MCF 10A (cell line): ENCODE measurements around the gene MEFV. TPM values are rescaled to one million over a fixed set of nuclear protein-coding genes. Genes with fewer than 3 reads are reported as not detected.

Experiments used
- BruUV-seq: library from RNA; stranded (reverse); fragments of 400-500 nt; replicated peaks from 2 replicates; lab custom pipeline; 2021; lab: Mats Ljungman, UMichigan
- CTCF ChIA-PET: fragments of 300-600 bp; sonication (Branson Sonifier 250); formaldehyde crosslinking; extraction: SDS; loops from one replicate; lab custom pipeline; 2021; ENCODE audit warnings: antibody characterized with exemption, inconsistent platforms; lab: Yijun Ruan, JAX
- POLR2A ChIA-PET: fragments of 300-600, 350-650 bp; sonication (Branson Sonifier 250); formaldehyde crosslinking; extraction: SDS; loops from one replicate; lab custom pipeline; 2020; ENCODE audit warnings: antibody characterized with exemption, inconsistent platforms; lab: Yijun Ruan, JAX
- DNase-seq: peaks from one replicate; pipeline ENCODE4 v3.0.0-alpha.2; 2018; ENCODE audit not compliant: unreplicated experiment
- H3K27ac Mint-ChIP-seq: one replicate; pipeline ENCODE4 v1.8.0; 2022; ENCODE audit warnings: mild to moderate bottlenecking, low read depth, mixed read lengths; ENCODE audit not compliant: unreplicated experiment
- H3K27me3 Mint-ChIP-seq: one replicate; pipeline ENCODE4 v1.8.0; 2022; ENCODE audit warnings: mixed read lengths; ENCODE audit not compliant: insufficient read depth, unreplicated experiment
- H3K36me3 Mint-ChIP-seq: one replicate; pipeline ENCODE4 v1.8.0; 2022; ENCODE audit warnings: mild to moderate bottlenecking, moderate library complexity, mixed read lengths; ENCODE audit not compliant: insufficient read depth, unreplicated experiment
- H3K4me1 Mint-ChIP-seq: one replicate; pipeline ENCODE4 v1.8.0; 2022; ENCODE audit warnings: mixed read lengths; ENCODE audit not compliant: insufficient read depth, unreplicated experiment
- H3K4me3 Mint-ChIP-seq: one replicate; pipeline ENCODE4 v1.8.0; 2022; ENCODE audit warnings: mild to moderate bottlenecking, moderate library complexity, mixed read lengths; ENCODE audit not compliant: unreplicated experiment
- H3K9me3 Mint-ChIP-seq: one replicate; pipeline ENCODE4 v1.8.0; 2022; ENCODE audit warnings: mixed read lengths; ENCODE audit not compliant: unreplicated experiment
- intact Hi-C: fragments of 100-400 bp; cut with micrococcal nuclease; formaldehyde crosslinking; loops from 2 replicates; pipeline ENCODE4 v1.14.1; 2022
- total RNA-seq: library from RNA; stranded (reverse); gene quantifications from 2 replicates; pipeline ENCODE4 v1.2.3, GENCODE V29; 2022
- TF ChIP-seq, protein P1 (sequence below): fragments of 200-600 bp; IDR thresholded peaks from one replicate; pipeline ENCODE4 v1.8.0; 2022; ENCODE audit warnings: antibody characterized with exemption, mild to moderate bottlenecking; ENCODE audit not compliant: unreplicated experiment

MEFV gene
- total RNA-seq, 1 experiment from 2014 or later, result 0.72 TPM

DNA sequence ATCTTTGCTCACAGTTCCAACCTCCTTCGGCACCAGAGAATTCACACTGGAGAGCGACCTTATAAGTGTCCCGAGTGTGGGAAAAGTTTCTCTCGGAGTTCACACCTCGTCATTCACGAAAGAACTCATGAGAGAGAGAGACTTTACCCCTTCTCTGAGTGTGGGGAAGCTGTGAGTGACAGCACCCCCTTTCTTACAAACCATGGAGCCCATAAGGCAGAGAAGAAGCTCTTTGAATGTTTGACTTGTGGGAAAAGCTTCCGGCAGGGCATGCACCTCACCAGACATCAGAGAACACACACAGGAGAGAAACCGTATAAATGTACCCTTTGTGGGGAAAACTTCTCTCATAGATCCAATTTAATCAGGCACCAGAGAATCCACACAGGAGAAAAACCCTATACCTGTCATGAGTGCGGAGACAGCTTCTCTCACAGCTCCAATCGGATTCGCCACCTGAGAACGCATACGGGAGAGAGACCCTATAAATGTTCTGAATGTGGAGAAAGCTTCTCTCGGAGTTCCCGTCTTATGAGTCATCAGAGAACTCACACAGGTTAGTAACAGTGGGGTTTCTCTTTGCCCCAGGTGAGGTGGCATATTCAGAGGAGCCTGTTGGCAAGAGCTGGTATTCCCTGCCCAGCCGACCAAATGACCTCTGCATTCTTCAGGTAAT is 33.7 kb upstream of the MEFV start:
- BruUV-seq, result no TSS peak
- no peak for DNase-seq
- Mint-ChIP-seq H3K4me3 (no peak overlapping the region), H3K36me3 (peaks cover 87% of the 10 kb centered on the region), H3K27ac (no peak overlapping the region), H3K9me3 (no peaks in the 10 kb centered on the region), H3K4me1 (no peaks in the 10 kb centered on the region), H3K27me3 (no peaks in the 10 kb centered on the region)
- TF ChIP-seq, protein P1, sequence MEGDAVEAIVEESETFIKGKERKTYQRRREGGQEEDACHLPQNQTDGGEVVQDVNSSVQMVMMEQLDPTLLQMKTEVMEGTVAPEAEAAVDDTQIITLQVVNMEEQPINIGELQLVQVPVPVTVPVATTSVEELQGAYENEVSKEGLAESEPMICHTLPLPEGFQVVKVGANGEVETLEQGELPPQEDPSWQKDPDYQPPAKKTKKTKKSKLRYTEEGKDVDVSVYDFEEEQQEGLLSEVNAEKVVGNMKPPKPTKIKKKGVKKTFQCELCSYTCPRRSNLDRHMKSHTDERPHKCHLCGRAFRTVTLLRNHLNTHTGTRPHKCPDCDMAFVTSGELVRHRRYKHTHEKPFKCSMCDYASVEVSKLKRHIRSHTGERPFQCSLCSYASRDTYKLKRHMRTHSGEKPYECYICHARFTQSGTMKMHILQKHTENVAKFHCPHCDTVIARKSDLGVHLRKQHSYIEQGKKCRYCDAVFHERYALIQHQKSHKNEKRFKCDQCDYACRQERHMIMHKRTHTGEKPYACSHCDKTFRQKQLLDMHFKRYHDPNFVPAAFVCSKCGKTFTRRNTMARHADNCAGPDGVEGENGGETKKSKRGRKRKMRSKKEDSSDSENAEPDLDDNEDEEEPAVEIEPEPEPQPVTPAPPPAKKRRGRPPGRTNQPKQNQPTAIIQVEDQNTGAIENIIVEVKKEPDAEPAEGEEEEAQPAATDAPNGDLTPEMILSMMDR, result no peak
- ChIA-PET CTCF (interaction anchor here (0.6 to 0.8 kb wide), 3 partner anchors 26 to 160 kb away, joined by 3 read pairs; no protein-coding TSS in a partner anchor), POLR2A (interaction anchor here (0.5 to 1.5 kb wide), 3 partner anchors 8 to 26 kb away, joined by 3 to 4 read pairs (median 3); no protein-coding TSS in a partner anchor)
- intact Hi-C loops, result no loop called here

DNA sequence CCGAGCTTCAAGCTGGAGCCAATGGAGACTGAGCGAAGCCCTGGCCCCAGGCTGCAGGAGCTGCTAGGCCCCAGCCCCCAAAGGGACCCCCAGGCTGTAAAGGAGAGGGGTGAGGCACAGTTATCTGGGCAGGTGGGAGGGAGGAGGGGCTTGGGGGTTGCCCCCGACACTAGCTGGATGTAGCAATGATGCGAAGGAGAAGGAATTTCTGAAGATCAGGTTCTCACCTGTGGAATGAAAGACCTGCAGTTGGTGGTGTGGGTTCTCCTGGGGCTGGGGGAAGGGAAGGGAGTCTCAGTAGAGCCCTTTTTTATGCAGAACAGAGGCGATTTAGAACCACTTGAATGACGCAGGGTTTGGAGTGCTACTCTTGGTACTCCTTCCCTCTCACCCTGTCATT is 28.7 kb upstream of the MEFV start:
- peak overlapping the region; percentile 96 for H3K4me3 Mint-ChIP-seq
- no peak overlapping the region for H3K27ac Mint-ChIP-seq
- no peak for DNase-seq
- ChIA-PET POLR2A (interaction anchor here (1.4 to 11.6 kb wide), 6 partner anchors 20 to 216 kb away, joined by 4 to 161 read pairs (median 30); partner anchors contain the start of genes CLUAP1, TIGD7, ZNF174 and ZNF200), CTCF (interaction anchor here (0.9 kb wide), 1 partner anchor 13 kb away, joined by 3 read pairs; no protein-coding TSS in a partner anchor)
- TF ChIP-seq, protein P1, result no peak
- H3K27me3 Mint-ChIP-seq, result no peaks in the 10 kb centered on the region
- H3K9me3 Mint-ChIP-seq, result no peaks in the 10 kb centered on the region
- peaks cover 66% of the 10 kb centered on the region for H3K36me3 Mint-ChIP-seq
- intact Hi-C loops, result no loop called here
- BruUV-seq, result no TSS peak
- no peaks in the 10 kb centered on the region for H3K4me1 Mint-ChIP-seq

DNA sequence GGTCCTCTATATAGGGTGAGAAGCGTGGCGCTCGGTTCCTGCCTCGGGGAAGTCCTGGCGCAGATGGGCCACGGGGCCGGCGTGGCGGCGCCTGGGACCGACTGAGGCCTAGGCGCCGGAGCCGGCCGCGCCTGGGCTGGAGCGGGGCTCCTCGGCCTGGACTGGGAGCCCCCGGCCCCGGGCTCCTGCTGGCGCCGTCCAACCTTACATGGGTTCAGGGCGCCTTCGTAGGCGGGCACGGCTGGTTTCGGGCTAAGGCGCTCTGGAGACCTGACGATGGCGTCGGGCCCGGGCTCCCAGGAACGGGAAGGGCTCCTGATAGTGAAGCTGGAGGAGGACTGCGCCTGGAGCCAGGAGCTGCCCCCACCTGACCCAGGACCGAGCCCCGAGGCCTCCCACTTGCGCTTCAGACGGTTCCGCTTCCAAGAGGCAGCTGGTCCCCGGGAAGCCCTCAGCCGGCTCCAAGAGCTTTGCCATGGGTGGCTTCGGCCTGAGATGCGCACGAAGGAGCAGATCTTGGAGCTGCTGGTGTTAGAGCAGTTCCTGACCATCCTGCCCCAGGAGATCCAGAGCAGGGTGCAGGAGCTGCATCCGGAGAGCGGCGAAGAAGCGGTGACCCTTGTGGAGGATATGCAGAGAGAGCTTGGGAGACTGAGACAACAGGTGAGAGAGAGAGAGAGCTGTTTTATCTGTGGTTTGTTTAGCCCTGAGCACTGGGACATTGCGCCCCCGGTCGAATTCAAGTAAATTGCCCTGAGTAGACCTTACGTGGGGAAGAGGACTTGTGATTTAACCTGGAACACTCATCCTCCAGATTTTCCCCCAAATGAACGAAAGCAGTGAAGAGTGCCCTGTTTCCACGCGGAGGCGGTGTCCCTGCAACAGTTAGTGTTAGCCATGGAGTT is 27.4 kb upstream of the MEFV start:
- ChIA-PET POLR2A (interaction anchor here (0.5 to 11.6 kb wide), 29 partner anchors 8 to 970 kb away, joined by 3 to 161 read pairs (median 6); partner anchors contain the start of genes CLUAP1, NAA60, TIGD7 and ZNF174), CTCF (interaction anchor here (0.7 to 1.0 kb wide), 4 partner anchors 19 to 762 kb away, joined by 4 read pairs; no protein-coding TSS in a partner anchor)
- Mint-ChIP-seq H3K4me1 (no peaks in the 10 kb centered on the region), H3K27me3 (no peaks in the 10 kb centered on the region), H3K9me3 (no peaks in the 10 kb centered on the region), H3K27ac (peak overlapping the region; percentile 99), H3K4me3 (peak overlapping the region; percentile 96), H3K36me3 (peaks cover 55% of the 10 kb centered on the region)
- intact Hi-C loops, result loop anchor here (1.0 kb wide), 1 partner anchor 19 kb away; no protein-coding TSS in a partner anchor
- TF ChIP-seq, protein P1, result no peak
- DNase-seq, result no peak
- BruUV-seq, result TSS peak; percentile 48
